K562 (cell line): Measurements from ENCODE around the gene ELOF1. TPM values are rescaled to one million over a fixed set of nuclear protein-coding genes. Genes with fewer than 3 reads are reported as not detected.
A peak's percentile ranks its signal among the peaks of the same experiment; 100 is the strongest.

Experiments used
- ETV6 ChIP-seq, 3 experiments: fragments of 150-350 bp in 1 of 3; sonication (generic) in 1 of 3; formaldehyde crosslinking in 1 of 3; IDR thresholded peaks; 2 replicates each; pipeline versions ENCODE4 v1.6.1 to v1.8.0; 2014 to 2022; ENCODE audit warnings: borderline replicate concordance in 2 of 3, low read depth in 2 of 3, antibody characterized with exemption in 1 of 3, low read length in 1 of 3, mild to moderate bottlenecking in 1 of 3, missing genetic modification reagents in 1 of 3
- HMG20A ChIP-seq: fragments of 450-650 bp; formaldehyde crosslinking; conservative IDR thresholded peaks from 2 replicates; pipeline ENCODE4 v1.4.0; 2020; ENCODE audit warnings: mild to moderate bottlenecking, mixed read lengths
- NFXL1 ChIP-seq: fragments of 450-650 bp; formaldehyde crosslinking; IDR thresholded peaks from 2 replicates; pipeline ENCODE4 v1.4.0; 2021; ENCODE audit warnings: mild to moderate bottlenecking
- OTX1 ChIP-seq: fragments of 450-650 bp; formaldehyde crosslinking; IDR thresholded peaks from 2 replicates; pipeline ENCODE4 v1.4.0; 2022; ENCODE audit warnings: mild to moderate bottlenecking
- PHTF2 ChIP-seq: fragments of 250-450 bp; sonication (Bioruptor Pico); IDR thresholded peaks from 2 replicates; pipeline ENCODE4 v1.5.0; 2021; ENCODE audit warnings: mild to moderate bottlenecking
- PML ChIP-seq: IDR thresholded peaks from 2 replicates; pipeline ENCODE4 v1.6.1; 2012; ENCODE audit warnings: low read length, inconsistent platforms
- RBM22 ChIP-seq: fragments of 200-400 bp; formaldehyde crosslinking; IDR thresholded peaks from 2 replicates; pipeline ENCODE4 v1.6.1; 2018; ENCODE audit warnings: low read length, low read depth; ENCODE audit not compliant: poor library complexity, severe bottlenecking
- RBM39 ChIP-seq: fragments of 200-400 bp; formaldehyde crosslinking; optimal IDR thresholded peaks from 2 replicates; pipeline ENCODE3; 2018; ENCODE audit warnings: low read depth, low read length
- SMARCA5 ChIP-seq: fragments of 450-650 bp; IDR thresholded peaks from 2 replicates; pipeline ENCODE4 v1.6.1; 2016
- ZKSCAN3 ChIP-seq: fragments of 250-450 bp; sonication (Bioruptor Pico); IDR thresholded peaks from 2 replicates; pipeline ENCODE4 v1.4.0; 2020
- ZNF217 ChIP-seq: sonication (generic); formaldehyde crosslinking; IDR thresholded peaks from 2 replicates; pipeline ENCODE4 v1.8.0; 2022; ENCODE audit warnings: mild to moderate bottlenecking, missing genetic modification reagents
- ZNF282 ChIP-seq: sonication (generic); formaldehyde crosslinking; IDR thresholded peaks from 2 replicates; pipeline ENCODE4 v1.8.1; 2023; ENCODE audit warnings: missing genetic modification reagents
- ZNF696 ChIP-seq: fragments of 250-450 bp; sonication (Bioruptor Pico); conservative IDR thresholded peaks from 2 replicates; pipeline ENCODE4 v1.4.0; 2020; ENCODE audit warnings: mild to moderate bottlenecking, moderate library complexity
- ZNF699 ChIP-seq: fragments of 250-450 bp; sonication (Bioruptor Pico); IDR thresholded peaks from 2 replicates; pipeline ENCODE4 v1.8.0; 2021; ENCODE audit warnings: mild to moderate bottlenecking, moderate library complexity; ENCODE audit not compliant: insufficient replicate concordance
- ZNF778 ChIP-seq: fragments of 450-650 bp; formaldehyde crosslinking; IDR thresholded peaks from 2 replicates; pipeline ENCODE4 v1.4.0; 2020; ENCODE audit warnings: mild to moderate bottlenecking, moderate library complexity
- ZSCAN29 ChIP-seq: fragments of 450-650 bp; IDR thresholded peaks from 2 replicates; pipeline ENCODE4 v1.6.1; 2017
- polyA plus RNA-seq, 8 experiments: library from polyadenylated mRNA; depleted of rRNA in 4 of 8; stranded (reverse) in 5 of 8; unstranded in 3 of 8; fragments of >200 nt; fragmentation: Nextera tagmentation in 2 of 8; fragmentation: Illumina TruSeq in 1 of 8; extraction: Ambion mirVana in 2 of 8; extraction: Trizol in 1 of 8; gene quantifications; 2 replicates each; pipeline versions ENCODE4 v1.2.1 to v1.2.3, GENCODE V29; 2011 to 2014; ENCODE audit warnings: inconsistent platforms in 1 of 8, missing spikeins in 1 of 8
- total RNA-seq, 7 experiments: library from RNA; depleted of rRNA in 6 of 7; stranded (reverse); fragments of >200 nt in 6 of 7; fragmentation: Illumina TruSeq in 2 of 7; extraction: Trizol in 2 of 7; gene quantifications; 2 replicates each; pipeline versions ENCODE4 v1.2.1 to v1.2.3, GENCODE V29; 2011 to 2021; ENCODE audit warnings: low replicate concordance in 1 of 7
- TF ChIP-seq, protein P1 (sequence below): fragments of 250-450 bp; sonication (Bioruptor Pico); IDR thresholded peaks from 2 replicates; pipeline ENCODE4 v1.4.0; 2020; ENCODE audit warnings: mild to moderate bottlenecking, moderate library complexity
- TF ChIP-seq, protein P2 (sequence below): fragments of 450-650 bp; IDR thresholded peaks from 2 replicates; pipeline ENCODE4 v1.6.1; 2016; ENCODE audit warnings: antibody characterized with exemption
- TF ChIP-seq, protein P3 (sequence below): fragments of 450-650 bp; formaldehyde crosslinking; IDR thresholded peaks from 2 replicates; pipeline ENCODE4 v1.4.0; 2020; ENCODE audit warnings: mild to moderate bottlenecking, mixed read lengths
- TF ChIP-seq, protein P4 (sequence below), 2 experiments: fragments of 450-650 bp; IDR thresholded peaks; 2 replicates each; pipeline ENCODE4 v1.6.1; 2016
- TF ChIP-seq, protein P5 (sequence below): IDR thresholded peaks from 2 replicates; pipeline ENCODE4 v1.6.1; 2016; ENCODE audit warnings: missing genetic modification characterization, missing compliant biosample characterization

The ELOF1 gene
- total and polyA plus RNA-seq, 9 of the 15 experiments (the other 6 are each of a cell fraction or from before 2014, with no cell fraction given): 16.7 to 147 (median 74.2) TPM

DNA sequence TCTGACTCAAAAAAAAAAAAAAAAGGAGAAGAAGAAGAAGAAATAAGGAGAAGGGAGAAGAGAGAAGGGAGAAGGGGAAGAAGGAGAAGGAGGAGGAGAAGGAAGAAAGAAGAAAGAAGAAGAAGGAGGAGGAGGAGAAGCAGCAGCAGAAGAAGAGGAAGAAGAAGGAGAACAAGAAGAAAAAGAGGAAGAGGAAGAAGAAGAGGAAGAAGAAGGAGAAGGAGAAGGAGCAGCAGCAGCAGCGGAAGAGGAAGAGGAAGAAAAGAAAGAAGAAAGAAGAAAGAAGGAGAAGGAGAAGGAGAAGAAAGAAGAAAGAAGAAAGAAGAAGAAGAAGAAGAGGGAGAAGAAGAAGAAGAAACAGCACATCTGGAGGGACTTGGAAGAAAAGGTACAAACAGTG lies 24.5 kb downstream of the ELOF1 start (continued):
- TF ChIP-seq, protein P1, sequence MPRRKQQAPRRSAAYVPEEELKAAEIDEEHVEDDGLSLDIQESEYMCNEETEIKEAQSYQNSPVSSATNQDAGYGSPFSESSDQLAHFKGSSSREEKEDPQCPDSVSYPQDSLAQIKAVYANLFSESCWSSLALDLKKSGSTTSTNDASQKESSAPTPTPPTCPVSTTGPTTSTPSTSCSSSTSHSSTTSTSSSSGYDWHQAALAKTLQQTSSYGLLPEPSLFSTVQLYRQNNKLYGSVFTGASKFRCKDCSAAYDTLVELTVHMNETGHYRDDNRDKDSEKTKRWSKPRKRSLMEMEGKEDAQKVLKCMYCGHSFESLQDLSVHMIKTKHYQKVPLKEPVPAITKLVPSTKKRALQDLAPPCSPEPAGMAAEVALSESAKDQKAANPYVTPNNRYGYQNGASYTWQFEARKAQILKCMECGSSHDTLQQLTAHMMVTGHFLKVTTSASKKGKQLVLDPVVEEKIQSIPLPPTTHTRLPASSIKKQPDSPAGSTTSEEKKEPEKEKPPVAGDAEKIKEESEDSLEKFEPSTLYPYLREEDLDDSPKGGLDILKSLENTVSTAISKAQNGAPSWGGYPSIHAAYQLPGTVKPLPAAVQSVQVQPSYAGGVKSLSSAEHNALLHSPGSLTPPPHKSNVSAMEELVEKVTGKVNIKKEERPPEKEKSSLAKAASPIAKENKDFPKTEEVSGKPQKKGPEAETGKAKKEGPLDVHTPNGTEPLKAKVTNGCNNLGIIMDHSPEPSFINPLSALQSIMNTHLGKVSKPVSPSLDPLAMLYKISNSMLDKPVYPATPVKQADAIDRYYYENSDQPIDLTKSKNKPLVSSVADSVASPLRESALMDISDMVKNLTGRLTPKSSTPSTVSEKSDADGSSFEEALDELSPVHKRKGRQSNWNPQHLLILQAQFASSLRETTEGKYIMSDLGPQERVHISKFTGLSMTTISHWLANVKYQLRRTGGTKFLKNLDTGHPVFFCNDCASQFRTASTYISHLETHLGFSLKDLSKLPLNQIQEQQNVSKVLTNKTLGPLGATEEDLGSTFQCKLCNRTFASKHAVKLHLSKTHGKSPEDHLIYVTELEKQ (CRISPR knock-in tag): no peak
- TF ChIP-seq PML (no peak), SMARCA5 (0 out of 2 replicates have a peak, but pooled peaks have one; percentile 29), ZSCAN29 (no peak), HMG20A (CRISPR knock-in tag) (no peak), ZNF778 (CRISPR knock-in tag) (no peak), OTX1 (CRISPR knock-in tag) (peak; percentile 82; the same call in 1 of the 2 replicates), ZNF699 (CRISPR knock-in tag) (no peak), RBM39 (peak; percentile 12), NFXL1 (CRISPR knock-in tag) (no peak), ZNF696 (CRISPR knock-in tag) (no peak), ETV6 (IDR thresholded peaks at IDR 0.05; ENCODE audit: borderline replicate concordance in 1 of 2, low read depth in 2 of 2, low read length in 1 of 2) (peak; percentile 40 to 75; a peak in 1 of 4 replicates), ETV6 (CRISPR knock-in tag; IDR thresholded peaks at IDR 0.05; ENCODE audit: borderline replicate concordance) (no peak), ZNF282 (CRISPR knock-in tag) (no peak), ZKSCAN3 (CRISPR knock-in tag) (no peak), ZNF217 (CRISPR knock-in tag) (no peak), PHTF2 (no peak), RBM22 (no peak)
- TF ChIP-seq, protein P2, sequence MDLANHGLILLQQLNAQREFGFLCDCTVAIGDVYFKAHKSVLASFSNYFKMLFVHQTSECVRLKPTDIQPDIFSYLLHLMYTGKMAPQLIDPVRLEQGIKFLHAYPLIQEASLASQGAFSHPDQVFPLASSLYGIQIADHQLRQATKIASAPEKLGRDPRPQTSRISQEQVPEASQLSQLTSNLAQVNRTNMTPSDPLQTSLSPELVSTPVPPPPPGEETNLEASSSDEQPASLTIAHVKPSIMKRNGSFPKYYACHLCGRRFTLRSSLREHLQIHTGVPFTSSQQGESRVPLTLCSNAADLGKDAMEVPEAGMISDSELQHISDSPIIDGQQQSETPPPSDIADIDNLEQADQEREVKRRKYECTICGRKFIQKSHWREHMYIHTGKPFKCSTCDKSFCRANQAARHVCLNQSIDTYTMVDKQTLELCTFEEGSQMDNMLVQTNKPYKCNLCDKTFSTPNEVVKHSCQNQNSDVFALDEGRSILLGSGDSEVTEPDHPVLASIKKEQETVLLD: peak; percentile 49; the same call in 1 of the 2 replicates
- TF ChIP-seq, protein P3, sequence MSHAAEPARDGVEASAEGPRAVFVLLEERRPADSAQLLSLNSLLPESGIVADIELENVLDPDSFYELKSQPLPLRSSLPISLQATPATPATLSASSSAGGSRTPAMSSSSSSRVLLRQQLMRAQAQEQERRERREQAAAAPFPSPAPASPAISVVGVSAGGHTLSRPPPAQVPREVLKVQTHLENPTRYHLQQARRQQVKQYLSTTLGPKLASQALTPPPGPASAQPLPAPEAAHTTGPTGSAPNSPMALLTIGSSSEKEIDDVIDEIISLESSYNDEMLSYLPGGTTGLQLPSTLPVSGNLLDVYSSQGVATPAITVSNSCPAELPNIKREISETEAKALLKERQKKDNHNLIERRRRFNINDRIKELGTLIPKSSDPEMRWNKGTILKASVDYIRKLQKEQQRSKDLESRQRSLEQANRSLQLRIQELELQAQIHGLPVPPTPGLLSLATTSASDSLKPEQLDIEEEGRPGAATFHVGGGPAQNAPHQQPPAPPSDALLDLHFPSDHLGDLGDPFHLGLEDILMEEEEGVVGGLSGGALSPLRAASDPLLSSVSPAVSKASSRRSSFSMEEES (CRISPR knock-in tag): no peak
- TF ChIP-seq, protein P4, sequence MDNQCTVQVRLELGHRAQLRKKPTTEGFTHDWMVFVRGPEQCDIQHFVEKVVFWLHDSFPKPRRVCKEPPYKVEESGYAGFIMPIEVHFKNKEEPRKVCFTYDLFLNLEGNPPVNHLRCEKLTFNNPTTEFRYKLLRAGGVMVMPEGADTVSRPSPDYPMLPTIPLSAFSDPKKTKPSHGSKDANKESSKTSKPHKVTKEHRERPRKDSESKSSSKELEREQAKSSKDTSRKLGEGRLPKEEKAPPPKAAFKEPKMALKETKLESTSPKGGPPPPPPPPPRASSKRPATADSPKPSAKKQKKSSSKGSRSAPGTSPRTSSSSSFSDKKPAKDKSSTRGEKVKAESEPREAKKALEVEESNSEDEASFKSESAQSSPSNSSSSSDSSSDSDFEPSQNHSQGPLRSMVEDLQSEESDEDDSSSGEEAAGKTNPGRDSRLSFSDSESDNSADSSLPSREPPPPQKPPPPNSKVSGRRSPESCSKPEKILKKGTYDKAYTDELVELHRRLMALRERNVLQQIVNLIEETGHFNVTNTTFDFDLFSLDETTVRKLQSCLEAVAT (IDR thresholded peaks at IDR 0.05): peak; percentile 27 to 36; a peak in 1 of 4 replicates
- TF ChIP-seq, protein P5, sequence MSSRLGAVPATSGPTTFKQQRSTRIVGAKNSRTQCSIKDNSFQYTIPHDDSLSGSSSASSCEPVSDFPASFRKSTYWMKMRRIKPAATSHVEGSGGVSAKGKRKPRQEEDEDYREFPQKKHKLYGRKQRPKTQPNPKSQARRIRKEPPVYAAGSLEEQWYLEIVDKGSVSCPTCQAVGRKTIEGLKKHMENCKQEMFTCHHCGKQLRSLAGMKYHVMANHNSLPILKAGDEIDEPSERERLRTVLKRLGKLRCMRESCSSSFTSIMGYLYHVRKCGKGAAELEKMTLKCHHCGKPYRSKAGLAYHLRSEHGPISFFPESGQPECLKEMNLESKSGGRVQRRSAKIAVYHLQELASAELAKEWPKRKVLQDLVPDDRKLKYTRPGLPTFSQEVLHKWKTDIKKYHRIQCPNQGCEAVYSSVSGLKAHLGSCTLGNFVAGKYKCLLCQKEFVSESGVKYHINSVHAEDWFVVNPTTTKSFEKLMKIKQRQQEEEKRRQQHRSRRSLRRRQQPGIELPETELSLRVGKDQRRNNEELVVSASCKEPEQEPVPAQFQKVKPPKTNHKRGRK (tag): peak; percentile 97
